HG03460 (cell line): Measurements from ENCODE around the gene ITPRIP.
A peak's percentile ranks its signal among the peaks of the same experiment; 100 is the strongest.

Source experiments
- ATAC-seq: cut with Tn5 transposase; IDR thresholded peaks from one replicate; pipeline ENCODE4 v1.9.1; 2021; ENCODE audit not compliant: unreplicated experiment

The ITPRIP gene

GRCh38 chr10:104308439-104308903 is 29.8 kb downstream of the ITPRIP start:
- ATAC-seq = peak; percentile 71

- no peak for ATAC-seq
These were observed 30.5 kb downstream of the ITPRIP start for GRCh38 chr10:104307576-104308438.

GRCh38 chr10:104306897-104307296 is 31.4 kb downstream of the ITPRIP start:
- ATAC-seq = no peak

- ATAC-seq = no peak
These were observed 33.3 kb downstream of the ITPRIP start for GRCh38 chr10:104304927-104305326.

GRCh38 chr10:104304356-104304745 is 33.9 kb downstream of the ITPRIP start:
- no peak for ATAC-seq

GRCh38 chr10:104303594-104304355 is 34.5 kb downstream of the ITPRIP start:
- no peak for ATAC-seq

GRCh38 chr10:104301907-104302690 is 36.2 kb downstream of the ITPRIP start:
- ATAC-seq = no peak

GRCh38 chr10:104300736-104301292 is 37.5 kb downstream of the ITPRIP start:
- no peak for ATAC-seq

GRCh38 chr10:104300002-104300735 is 38.1 kb downstream of the ITPRIP start:
- ATAC-seq = no peak

GRCh38 chr10:104299031-104299904 is 39.0 kb downstream of the ITPRIP start:
- ATAC-seq = no peak

GRCh38 chr10:104297697-104298660 is 40.3 kb downstream of the ITPRIP start:
- no peak for ATAC-seq

GRCh38 chr10:104296687-104297436 is 41.4 kb downstream of the ITPRIP start:
- ATAC-seq = no peak

- no peak for ATAC-seq
These were observed 44.4 kb downstream of the ITPRIP start for GRCh38 chr10:104293781-104294321.

GRCh38 chr10:104293011-104293410 is 45.3 kb downstream of the ITPRIP start:
- no peak for ATAC-seq

GRCh38 chr10:104291439-104291951 is 46.8 kb downstream of the ITPRIP start:
- ATAC-seq = peak; percentile 99

- no peak for ATAC-seq
These were observed 49.9 kb downstream of the ITPRIP start for GRCh38 chr10:104288355-104288754.

- ATAC-seq = no peak
These were observed 51.3 kb downstream of the ITPRIP start for GRCh38 chr10:104286939-104287338.
